Adrenal gland (tissue), 12 donors: ENCODE results near the gene CDK11A. TPM values are rescaled to one million over a fixed set of nuclear protein-coding genes. Genes with fewer than 3 reads are reported as not detected.
A peak's percentile ranks its signal among the peaks of the same experiment; 100 is the strongest.
"Not testable (repeated sequence)": the region's sequence is repeated elsewhere in the genome, so short reads cannot be mapped to it uniquely, and the experiment has no call there.

Experiments used
- DNase-seq, 7 donors: peaks; one replicate each; pipeline ENCODE4 v3.0.0-alpha.2; 2019 to 2020
- H3K27ac ChIP-seq, 5 donors: fragments of 200-600 bp; sonication (generic) in 4 of 5; 1 replicate in 3 of 5; 2 replicates in 2 of 5; pipeline versions ENCODE4 v1.5.1 to v1.8.0; 2016 to 2020; ENCODE audit warnings: mild to moderate bottlenecking in 1 of 5
- H3K27me3 ChIP-seq: fragments of 200-600 bp; 2 replicates; pipeline ENCODE4 v1.8.0; 2021
- H3K36me3 ChIP-seq, 2 donors: fragments of 200-600 bp; replicated peaks in 1 of 2; 1 replicate in 1 of 2; 2 replicates in 1 of 2; pipeline versions ENCODE4 v1.5.1 to v1.8.0; 2018 to 2022
- H3K4me1 ChIP-seq, 2 donors: fragments of 200-600 bp; replicated peaks in 1 of 2; 1 replicate in 1 of 2; 2 replicates in 1 of 2; pipeline versions ENCODE4 v1.5.1 to v1.8.0; 2018 to 2021
- H3K4me3 ChIP-seq, 4 donors: fragments of 200-600 bp; sonication (generic) in 3 of 4; one replicate each; pipeline ENCODE4 v1.5.1; 2016 to 2018
- H3K9me3 ChIP-seq, 3 donors: fragments of 200-600 bp; sonication (generic) in 1 of 3; replicated peaks in 1 of 3; 1 replicate in 2 of 3; 2 replicates in 1 of 3; pipeline versions ENCODE4 v1.5.1 to v1.8.0; 2016 to 2021
- POLR2A ChIP-seq, 2 donors: fragments of 450-650 bp; IDR thresholded peaks; one replicate each; pipeline ENCODE4 v1.6.1; 2017; ENCODE audit warnings: antibody characterized with exemption in 2 of 2, mild to moderate bottlenecking in 2 of 2, moderate library complexity in 1 of 2
- WGBS, 4 donors: extraction: QIAGEN DNeasy Blood & Tissue Kit in 2 of 4; methylation state at CpG; one replicate each; pipeline versions ENCODE4 v1.1.5 to v1.1.7; 2013 to 2017; 5-methylcytosine and 5-hydroxymethylcytosine counted together
- intact Hi-C, 2 donors: fragments of 100-400 bp; cut with DNase I; formaldehyde crosslinking; loops; one replicate each; pipeline versions ENCODE4 v1.14.1 to v1.15.0; 2022 to 2023
- polyA plus RNA-seq, 3 donors: library from polyadenylated mRNA; stranded (reverse); fragments of 200-250 nt in 2 of 3; fragments of 350-450 nt in 1 of 3; fragmentation: Illumina TruSeq in 1 of 3; extraction: RNeasy Lipid Tissue Mini Kit (QIAGEN cat#74804) in 1 of 3; gene quantifications; one replicate each; pipeline ENCODE4 v1.2.3, GENCODE V29; 2013 to 2014
- total RNA-seq, 9 donors: library from RNA; depleted of rRNA in 4 of 9; stranded (reverse); fragments of >200 nt in 4 of 9; fragments of 120-200 nt in 1 of 9; fragmentation: NEBNext Ultra II Directional in 1 of 9; extraction: Animal tissue kit (Norgen Biotek cat#: 25700) in 1 of 9; gene quantifications; one replicate each; pipeline versions ENCODE4 v1.1.0 to v1.2.4, GENCODE V29; 2013 to 2023
- TF ChIP-seq, protein P1 (sequence below), 6 experiments: fragments of 450-650 bp in 4 of 6; fragments of 200-600 bp in 2 of 6; sonication (generic) in 1 of 6; IDR thresholded peaks; 1 replicate in 5 of 6; 2 replicates in 1 of 6; pipeline versions ENCODE4 v1.5.1 to v1.8.0; 2016 to 2021; ENCODE audit warnings: antibody characterized with exemption in 6 of 6, mild to moderate bottlenecking in 2 of 6, moderate library complexity in 1 of 6
- donor health status: healthy with polysubstance abuse.
- donor health status: Bipolar disorder and iron deficiency.
- donor health status: DM: yes; HTN: yes; CAD: no.
- donor health status: DM: no; HTN: no; CAD: no.
- donor health status: DM: no; HTN: no; CAD: no.
- donor health status: DM: yes; HTN: yes; CAD: no.

The CDK11A gene
- total and polyA plus RNA-seq, 12 donors: 2.1 to 302 (median 25.7) TPM

DNA sequence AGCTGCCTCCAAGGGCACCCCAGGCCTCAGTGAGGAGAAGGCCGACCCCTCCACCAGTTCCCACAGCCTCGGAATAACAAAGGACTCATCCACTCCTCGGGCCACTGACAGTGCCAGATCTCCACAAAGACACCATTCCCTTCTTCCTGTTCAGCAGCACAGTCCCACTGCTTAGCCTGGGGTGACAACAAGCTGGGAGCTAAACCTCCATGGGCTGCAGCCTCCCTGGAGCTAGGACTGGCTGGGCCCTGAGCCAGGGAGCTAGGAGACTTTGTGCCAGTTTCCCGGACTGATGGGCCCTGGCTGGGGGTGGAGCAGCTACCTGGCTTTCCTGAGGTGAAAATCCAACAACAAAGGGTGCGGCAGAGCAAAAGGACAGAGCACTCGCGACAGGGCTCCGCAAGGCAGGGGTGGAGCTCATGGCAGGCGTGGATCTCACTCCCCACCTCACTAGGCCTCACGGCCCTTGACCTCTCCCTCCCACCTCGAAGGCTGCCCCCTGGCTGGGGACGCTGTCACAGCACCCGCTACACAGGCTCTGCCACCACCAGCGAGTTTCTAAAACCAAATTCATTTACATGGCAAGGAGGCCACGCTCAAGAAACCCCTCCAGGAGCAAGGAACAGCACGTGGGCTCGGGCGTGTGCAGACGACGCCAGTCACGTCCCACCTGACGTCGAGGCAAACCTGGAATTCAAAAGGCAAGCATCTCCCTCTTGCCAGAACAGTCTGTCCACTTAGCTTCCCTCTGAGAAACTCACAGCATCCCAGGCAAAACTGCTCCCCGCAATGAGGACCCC, 45.4 kb downstream of the CDK11A start:
- WGBS, 4 donors: 72 to 91% (median 78%) methylated on average over 12 to 24 of the region's 24 CpGs
- H3K36me3 ChIP-seq: no peaks in the 10 kb centered on the region
- no peak overlapping the region for H3K27ac ChIP-seq
- DNase-seq: no peak
- intact Hi-C loops: no loop called here
- no peak overlapping the region for H3K4me3 ChIP-seq
- H3K9me3 ChIP-seq: no peaks in the 10 kb centered on the region
- TF ChIP-seq POLR2A (IDR thresholded peaks at IDR 0.05): no peak
- TF ChIP-seq, protein P1, sequence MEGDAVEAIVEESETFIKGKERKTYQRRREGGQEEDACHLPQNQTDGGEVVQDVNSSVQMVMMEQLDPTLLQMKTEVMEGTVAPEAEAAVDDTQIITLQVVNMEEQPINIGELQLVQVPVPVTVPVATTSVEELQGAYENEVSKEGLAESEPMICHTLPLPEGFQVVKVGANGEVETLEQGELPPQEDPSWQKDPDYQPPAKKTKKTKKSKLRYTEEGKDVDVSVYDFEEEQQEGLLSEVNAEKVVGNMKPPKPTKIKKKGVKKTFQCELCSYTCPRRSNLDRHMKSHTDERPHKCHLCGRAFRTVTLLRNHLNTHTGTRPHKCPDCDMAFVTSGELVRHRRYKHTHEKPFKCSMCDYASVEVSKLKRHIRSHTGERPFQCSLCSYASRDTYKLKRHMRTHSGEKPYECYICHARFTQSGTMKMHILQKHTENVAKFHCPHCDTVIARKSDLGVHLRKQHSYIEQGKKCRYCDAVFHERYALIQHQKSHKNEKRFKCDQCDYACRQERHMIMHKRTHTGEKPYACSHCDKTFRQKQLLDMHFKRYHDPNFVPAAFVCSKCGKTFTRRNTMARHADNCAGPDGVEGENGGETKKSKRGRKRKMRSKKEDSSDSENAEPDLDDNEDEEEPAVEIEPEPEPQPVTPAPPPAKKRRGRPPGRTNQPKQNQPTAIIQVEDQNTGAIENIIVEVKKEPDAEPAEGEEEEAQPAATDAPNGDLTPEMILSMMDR (IDR thresholded peaks at IDR 0.05): no peak
- H3K27me3 ChIP-seq: no peaks in the 10 kb centered on the region
- H3K4me1 ChIP-seq: peaks cover 0 to 5% of the 10 kb centered on the region in 2 donors

- peaks cover 0 to 5% of the 10 kb centered on the region in 2 donors for H3K4me1 ChIP-seq
- DNase-seq: peak in 1 of 7 donors; percentile 17
- no peaks in the 10 kb centered on the region for H3K9me3 ChIP-seq
- H3K27me3 ChIP-seq: no peaks in the 10 kb centered on the region
- intact Hi-C loops: no loop called here
- TF ChIP-seq, protein P1 (IDR thresholded peaks at IDR 0.05): no peak
- TF ChIP-seq POLR2A (IDR thresholded peaks at IDR 0.05): no peak
- no peak overlapping the region for H3K27ac ChIP-seq
- H3K36me3 ChIP-seq: no peaks in the 10 kb centered on the region
- no peak overlapping the region for H3K4me3 ChIP-seq
- WGBS, 4 donors: 71 to 84% (median 77%) methylated on average over 35 to 39 of the region's 39 CpGs
Observed at GRCh38 chr1:1677718-1678580, 46.2 kb downstream of the CDK11A start.

GRCh38 chr1:1676087-1676486, 48.1 kb downstream of the CDK11A start:
- H3K27ac ChIP-seq, H3K9me3 ChIP-seq, H3K27me3 ChIP-seq, H3K4me3 ChIP-seq, DNase-seq, intact Hi-C loops, H3K4me1 ChIP-seq: not testable (repeated sequence)
- peaks cover 0 to 16% of the 10 kb centered on the region in 2 donors for H3K36me3 ChIP-seq
- 83 to 92% methylated on average over 9 to 10 of the region's 21 CpGs; no CpG with 5 or more reads in 2 of the 4 donors for WGBS, 4 donors

GRCh38 chr1:1675218-1675617, 48.9 kb downstream of the CDK11A start:
- H3K9me3 ChIP-seq, H3K27me3 ChIP-seq, intact Hi-C loops, H3K27ac ChIP-seq, H3K4me3 ChIP-seq, H3K4me1 ChIP-seq: not testable (repeated sequence)
- 91 to 95% (median 91%) methylated on average over 10 to 15 of the region's 18 CpGs; no CpG with 5 or more reads in 1 of the 4 donors for WGBS, 4 donors
- H3K36me3 ChIP-seq: peaks cover 0 to 24% of the 10 kb centered on the region in 2 donors
- peak in 1 of 7 donors; percentile 11 for DNase-seq

- DNase-seq, H3K27me3 ChIP-seq, H3K9me3 ChIP-seq, H3K4me3 ChIP-seq, intact Hi-C loops, H3K27ac ChIP-seq, H3K4me1 ChIP-seq: not testable (repeated sequence)
- WGBS, 4 donors: 84 to 95% (median 89%) methylated on average over 9 to 13 of the region's 21 CpGs
- peaks cover 0 to 27% of the 10 kb centered on the region in 2 donors for H3K36me3 ChIP-seq
Observed at GRCh38 chr1:1674806-1675205, 49.4 kb downstream of the CDK11A start.
